CD4-positive, alpha-beta T cell treated with Interleukin-6 for 4 hours (primary cell): Measurements from ENCODE around the gene TRABD2A.

Source experiments
- DNase-seq: peaks from one replicate; pipeline ENCODE4 v3.0.0-alpha.2; 2020; ENCODE audit warnings: mixed read lengths

Gene TRABD2A

GRCh38 chr2:84815146-84815545 is 65.7 kb downstream of the TRABD2A start:
- DNase-seq, result no peak

- no peak for DNase-seq
Measured at GRCh38 chr2:84811839-84812431, 68.9 kb downstream of the TRABD2A start.

- DNase-seq, result no peak
Measured at GRCh38 chr2:84808279-84808678, 72.6 kb downstream of the TRABD2A start.

- no peak for DNase-seq
Measured at GRCh38 chr2:84807063-84807485, 73.8 kb downstream of the TRABD2A start.

GRCh38 chr2:84805250-84805958 is 75.5 kb downstream of the TRABD2A start:
- no peak for DNase-seq

- DNase-seq, result no peak
Measured at GRCh38 chr2:84801811-84802210, 79.1 kb downstream of the TRABD2A start.

GRCh38 chr2:84800194-84800805 is 80.6 kb downstream of the TRABD2A start:
- DNase-seq, result no peak

GRCh38 chr2:84799772-84800171 is 81.1 kb downstream of the TRABD2A start:
- no peak for DNase-seq

GRCh38 chr2:84797271-84797670 is 83.6 kb downstream of the TRABD2A start:
- DNase-seq, result no peak

- no peak for DNase-seq
Measured at GRCh38 chr2:84796798-84797197, 84.1 kb downstream of the TRABD2A start.

GRCh38 chr2:84793641-84794040 is 87.2 kb downstream of the TRABD2A start:
- DNase-seq, result no peak

GRCh38 chr2:84792856-84793522 is 87.9 kb downstream of the TRABD2A start:
- no peak for DNase-seq

- DNase-seq, result no peak
Measured at GRCh38 chr2:84788498-84788897, 92.4 kb downstream of the TRABD2A start.

- DNase-seq, result no peak
Measured at GRCh38 chr2:84788027-84788426, 92.9 kb downstream of the TRABD2A start.

GRCh38 chr2:84786601-84787000 is 94.3 kb downstream of the TRABD2A start:
- DNase-seq, result no peak

GRCh38 chr2:84785950-84786349 is 94.9 kb downstream of the TRABD2A start:
- no peak for DNase-seq

- peak; percentile 61 for DNase-seq
Measured at GRCh38 chr2:84782717-84783442, 98.0 kb downstream of the TRABD2A start.

GRCh38 chr2:84781942-84782716 is 98.8 kb downstream of the TRABD2A start:
- peak; percentile 81 for DNase-seq

- no peak for DNase-seq
Measured at GRCh38 chr2:84779781-84780180, 101.1 kb downstream of the TRABD2A start.

- DNase-seq, result no peak
Measured at GRCh38 chr2:84778911-84779690, 101.8 kb downstream of the TRABD2A start.

GRCh38 chr2:84776011-84776410 is 104.9 kb downstream of the TRABD2A start:
- DNase-seq, result no peak
